NCI-H1694 treated with DMSO at 0.1 percent for 48 hours (cell line): ENCODE results near the gene MBNL2.

ENCODE experiments used
- DNase-seq: peaks from one replicate; lab custom pipeline; 2025; lab: John Stamatoyannopoulos, UW

MBNL2 gene

DNA sequence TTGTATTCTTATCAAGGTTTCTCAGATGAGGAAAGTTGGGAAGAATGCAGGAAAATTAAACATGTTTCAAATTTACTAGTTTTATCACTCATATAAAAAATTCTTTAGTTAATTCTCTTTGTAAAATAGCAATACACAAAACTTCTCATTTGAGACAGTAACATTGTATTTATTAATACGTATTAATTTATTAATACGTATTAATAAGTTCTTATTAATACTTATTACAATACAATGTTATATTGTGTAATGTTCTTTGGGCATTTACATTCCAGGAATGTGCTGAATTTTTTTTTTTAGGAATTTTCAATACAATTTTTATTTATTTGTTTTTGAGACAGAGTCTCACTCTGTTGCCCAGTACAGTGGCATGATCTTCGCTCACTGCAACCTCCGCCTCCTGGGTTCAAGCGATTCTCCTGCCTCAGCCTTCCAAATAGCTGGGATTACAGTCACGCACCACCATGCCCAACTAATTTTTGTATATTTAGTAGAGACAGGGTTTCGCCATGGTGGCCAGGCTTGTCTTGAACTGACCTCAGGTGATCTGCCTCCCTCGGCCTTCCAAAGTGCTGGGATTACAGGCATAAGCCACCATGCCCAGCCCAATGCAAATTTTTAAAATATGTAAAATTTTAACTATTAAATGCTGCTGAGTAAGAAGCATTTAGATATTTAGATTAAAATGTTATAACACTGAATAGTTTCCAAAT is 31.6 kb downstream of the MBNL2 start:
- DNase-seq, result no peak

DNA sequence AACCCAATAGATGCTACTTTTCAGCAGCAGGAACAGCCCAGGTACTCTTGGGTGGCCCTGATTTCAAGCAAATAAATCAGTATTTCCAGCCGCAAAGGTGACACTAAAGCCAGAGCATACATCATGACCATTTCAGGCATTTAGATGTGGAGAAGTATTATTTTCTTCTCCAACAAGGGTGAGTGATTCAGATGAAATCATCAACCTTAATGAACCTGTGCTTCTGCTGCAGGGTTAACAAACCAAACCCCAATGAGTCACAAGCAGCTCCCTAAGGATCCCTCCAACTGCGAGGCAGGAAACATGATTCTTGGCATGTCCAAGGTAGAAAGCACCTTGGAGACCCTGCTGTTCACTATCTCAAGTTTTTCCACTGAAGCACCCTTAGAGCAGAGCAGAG is 32.7 kb downstream of the MBNL2 start:
- DNase-seq, result no peak

DNA sequence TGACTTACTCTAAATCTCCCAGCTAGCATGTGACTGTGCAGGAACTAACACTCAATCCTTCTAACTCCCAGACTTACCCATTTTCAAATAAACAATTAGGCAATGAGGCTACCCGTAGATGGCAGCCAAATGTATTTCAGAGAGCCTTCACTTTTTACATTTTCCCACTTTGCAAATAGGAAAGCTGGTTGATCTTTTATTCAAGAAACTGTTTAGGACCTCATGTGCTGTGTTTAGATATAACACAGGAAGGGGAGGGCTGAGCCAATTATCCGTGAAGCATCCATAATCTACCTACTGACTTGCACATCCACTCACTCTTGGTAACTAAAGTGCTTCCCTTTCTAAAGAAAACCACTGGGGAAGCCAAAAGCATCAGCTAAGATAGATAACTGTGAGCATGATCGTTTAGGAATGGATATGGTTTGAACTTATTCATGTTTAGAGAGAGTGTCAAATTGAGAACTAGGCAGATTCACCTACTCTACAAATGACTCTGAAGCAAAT is 33.4 kb downstream of the MBNL2 start:
- DNase-seq, result no peak

DNA sequence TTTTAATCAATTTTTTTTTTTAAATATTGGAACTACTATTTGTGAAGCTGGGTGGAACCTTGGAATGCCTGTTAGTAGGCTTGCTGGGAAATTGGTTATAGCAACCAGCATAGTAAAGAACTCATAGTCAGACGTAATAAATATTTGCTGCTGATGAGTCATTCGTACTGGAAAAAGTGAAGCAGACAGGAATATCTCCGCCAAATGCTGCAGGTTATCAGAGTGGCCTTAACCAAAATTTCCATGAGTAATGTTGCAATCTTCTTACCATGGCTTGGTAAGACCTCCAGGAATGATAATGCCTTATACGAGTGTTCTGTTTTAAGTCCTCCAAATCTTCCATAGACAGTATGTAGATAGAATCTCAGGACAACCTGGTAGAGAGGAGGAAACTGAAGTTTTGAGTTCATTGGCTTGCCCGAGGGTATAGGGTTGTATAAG is 34.2 kb downstream of the MBNL2 start:
- DNase-seq, result no peak

DNA sequence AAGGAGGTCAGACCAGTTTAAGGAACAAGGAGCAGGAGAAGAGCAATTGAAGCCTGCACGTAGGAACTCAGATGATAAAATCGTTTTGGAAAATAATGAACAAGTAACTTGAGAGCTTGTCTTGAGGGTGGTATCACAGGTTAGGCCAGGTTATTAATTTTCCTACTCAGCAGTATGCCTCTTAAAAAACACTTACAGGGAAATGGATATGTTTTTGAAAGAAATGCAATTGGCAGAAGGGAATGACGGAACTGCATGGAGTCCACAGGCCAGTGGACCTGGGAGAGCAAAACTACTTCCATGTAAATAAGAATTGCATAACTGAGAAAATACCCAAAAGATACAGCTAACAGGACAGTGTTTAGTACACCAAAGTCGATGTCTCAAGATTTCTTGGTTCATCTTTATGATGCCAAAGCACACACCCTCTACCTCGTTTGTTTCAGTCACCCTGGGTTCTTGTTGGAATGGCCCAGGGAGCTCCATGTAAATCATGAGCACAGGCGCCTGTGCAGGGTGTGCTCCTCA is 35.2 kb downstream of the MBNL2 start:
- DNase-seq, result no peak

DNA sequence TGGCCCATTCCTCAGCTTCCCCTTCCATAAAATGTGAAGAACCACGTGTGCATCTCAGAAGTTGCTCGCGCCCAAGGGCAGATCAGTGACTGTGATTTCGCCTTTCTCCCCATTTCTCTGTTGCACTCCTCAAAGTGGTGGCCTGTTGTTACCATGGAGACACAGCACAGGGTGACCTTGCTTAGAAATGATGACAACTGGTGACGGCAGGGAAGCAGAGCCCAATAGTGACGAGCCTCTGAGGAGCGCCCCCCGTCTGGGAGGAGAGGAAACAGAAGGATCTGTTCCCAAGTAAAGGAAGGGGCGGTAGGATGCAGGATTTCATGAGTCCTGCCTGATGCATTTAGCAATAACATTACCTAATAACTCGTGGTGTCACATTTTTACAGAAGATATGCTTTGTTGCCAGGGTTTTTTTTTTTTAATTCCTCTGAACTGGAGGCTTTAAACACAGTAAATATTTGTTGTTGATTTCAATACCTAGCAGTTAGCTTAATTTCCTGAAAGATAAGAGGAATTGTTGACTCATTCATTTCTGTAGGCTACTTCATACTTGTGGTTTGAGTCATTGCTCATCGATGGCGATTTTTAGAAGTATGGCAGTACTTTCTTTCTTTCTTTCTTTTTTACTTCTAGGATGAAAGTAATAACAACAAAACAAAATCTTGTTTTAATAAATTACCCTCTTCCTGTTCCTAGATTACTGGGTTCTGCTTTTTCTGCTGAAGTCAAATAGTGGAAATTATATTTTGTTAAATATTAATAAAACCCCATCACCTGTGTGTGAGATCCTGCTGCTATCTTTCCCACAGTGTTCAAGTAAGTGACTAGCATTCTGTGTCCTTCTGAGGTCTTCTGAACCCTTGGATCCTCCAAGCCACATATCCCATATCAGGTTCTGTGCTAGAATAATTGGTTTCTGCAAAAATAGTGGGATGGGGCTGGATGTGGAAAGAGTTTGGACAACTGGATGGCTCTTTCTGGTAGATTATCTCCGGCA is 36.0 kb downstream of the MBNL2 start:
- no peak for DNase-seq

DNA sequence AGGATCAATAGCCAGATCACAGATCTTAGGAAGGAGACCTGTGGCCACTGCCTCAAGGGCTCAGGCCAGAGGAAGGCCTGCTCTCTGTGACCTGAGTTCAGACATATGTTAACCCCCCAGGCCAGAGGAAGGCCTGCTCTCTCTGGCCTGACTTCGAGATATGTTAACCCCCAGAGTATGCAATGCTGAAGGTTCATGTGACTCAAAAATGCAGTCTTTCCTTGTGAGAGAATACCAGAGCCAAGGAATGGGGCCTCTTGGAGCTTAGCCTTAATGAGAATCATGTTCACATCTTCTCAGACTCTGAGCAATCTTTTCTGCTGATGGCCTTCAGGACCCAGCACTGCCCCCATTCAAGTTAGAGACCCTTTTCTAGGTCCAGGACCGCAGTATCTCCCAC is 36.7 kb downstream of the MBNL2 start:
- DNase-seq, result no peak

DNA sequence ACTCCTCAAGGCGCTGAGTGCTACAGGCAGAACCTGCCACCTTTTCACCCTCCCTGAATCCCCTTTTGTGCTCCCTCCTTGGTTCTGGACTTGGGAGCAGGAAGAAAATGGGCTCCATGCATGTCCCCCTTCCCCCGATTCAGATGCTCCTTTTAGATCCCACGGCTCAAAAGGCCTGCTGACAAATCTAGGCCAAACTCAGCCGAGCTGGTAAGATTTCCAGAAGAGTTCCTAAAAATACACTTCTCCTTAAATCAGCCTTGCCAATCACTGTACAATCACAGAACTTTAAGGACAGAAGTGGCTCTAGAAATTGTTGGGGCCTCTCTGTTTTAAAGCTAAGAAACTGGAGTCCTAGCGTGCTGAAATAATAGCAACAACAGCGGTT is 37.3 kb downstream of the MBNL2 start:
- no peak for DNase-seq

DNA sequence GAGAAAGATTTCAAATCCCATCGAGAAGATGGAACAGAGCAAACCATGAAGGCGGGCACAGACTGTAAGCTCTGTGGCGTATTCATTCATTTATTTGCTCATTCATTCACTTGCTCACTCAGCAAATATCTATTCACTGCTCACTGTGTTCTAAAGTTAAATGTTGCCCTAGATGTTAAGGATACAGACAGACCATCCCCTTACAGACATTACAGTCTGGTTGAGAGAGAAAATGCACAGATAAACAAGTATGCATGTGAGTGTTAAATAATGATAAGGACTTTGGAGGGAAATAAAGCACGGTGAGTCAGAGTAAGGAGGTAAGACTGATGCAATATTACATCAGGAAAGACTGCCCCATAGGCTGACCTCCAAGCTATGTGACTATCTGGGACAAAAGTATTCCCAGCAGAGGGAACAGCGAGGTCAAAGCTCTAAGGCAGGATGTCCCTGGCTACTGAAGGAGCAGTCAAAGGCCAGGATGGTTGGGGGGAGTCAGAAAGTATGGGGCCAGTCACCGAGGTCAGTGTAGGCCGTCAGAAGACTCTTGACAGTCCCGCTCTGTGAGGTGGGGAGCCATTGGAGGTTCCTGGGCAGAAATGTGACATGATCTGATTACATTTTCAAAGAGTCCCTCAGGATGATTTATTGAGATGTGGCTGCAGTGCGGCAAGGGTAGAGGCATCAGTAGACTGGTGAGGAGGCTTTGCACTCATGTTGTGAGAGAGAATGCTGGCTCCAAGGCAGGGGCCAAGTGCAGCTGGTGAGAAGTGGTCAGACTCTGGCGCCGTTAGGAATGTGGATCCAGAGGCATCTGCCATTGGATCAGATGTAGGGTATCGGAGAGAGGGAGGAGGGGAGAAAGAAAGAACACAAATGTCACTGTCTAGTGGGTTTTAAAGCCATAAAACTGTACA is 37.9 kb downstream of the MBNL2 start:
- no peak for DNase-seq

DNA sequence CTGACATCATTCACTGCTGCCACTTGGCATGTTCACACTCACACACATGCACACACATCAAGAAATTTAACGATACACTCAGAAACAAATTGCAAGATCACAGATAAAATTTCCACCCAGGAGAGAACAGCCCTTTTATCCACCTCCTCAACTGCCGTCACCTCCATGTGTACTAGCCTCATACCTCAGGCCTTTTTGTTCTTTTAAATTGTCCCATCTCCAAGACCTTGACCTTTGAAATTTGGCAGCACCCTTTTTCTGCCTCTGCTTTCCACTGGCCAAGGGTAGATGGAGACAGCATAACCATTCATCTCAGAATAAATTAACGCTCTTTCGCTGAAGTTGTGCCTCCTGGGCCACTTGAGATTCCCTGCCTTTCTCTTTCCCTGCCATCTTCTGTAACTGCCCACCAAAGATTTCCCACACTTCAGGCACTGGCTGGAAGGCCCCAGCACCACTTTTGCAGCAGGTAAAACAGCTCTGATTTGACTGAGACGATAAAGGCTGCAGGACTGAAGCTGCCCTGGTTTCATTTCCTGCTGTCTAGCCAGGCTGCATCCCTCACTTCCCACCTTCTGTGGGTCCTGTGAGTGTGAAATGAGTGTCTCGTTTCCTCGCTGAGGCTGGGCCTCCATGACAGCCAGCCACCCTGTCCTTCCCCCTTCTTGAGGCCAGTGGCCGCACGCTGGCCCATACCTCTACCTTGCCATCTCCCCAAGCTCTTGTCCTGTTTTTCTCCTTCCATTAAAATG is 39.3 kb downstream of the MBNL2 start:
- no peak for DNase-seq

DNA sequence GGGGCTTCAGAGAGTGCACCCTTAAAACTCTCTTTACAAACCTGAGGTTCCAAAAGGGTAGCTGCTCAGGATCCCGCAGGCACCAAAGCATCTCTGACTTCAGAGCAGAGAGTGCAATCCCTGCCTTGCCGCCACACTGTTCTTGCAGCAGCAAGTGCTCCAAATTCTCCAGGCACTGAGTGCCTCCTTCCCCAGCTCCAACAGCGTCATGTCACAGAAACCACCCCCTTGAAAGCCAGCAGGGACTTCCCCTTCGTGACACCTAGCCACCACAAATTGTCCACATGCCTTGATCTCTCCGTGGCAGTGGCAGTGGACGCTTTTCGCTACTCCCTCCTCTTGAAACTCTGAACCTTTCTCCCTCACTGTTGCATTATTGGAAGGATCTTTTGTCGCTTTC is 39.9 kb downstream of the MBNL2 start:
- no peak for DNase-seq

DNA sequence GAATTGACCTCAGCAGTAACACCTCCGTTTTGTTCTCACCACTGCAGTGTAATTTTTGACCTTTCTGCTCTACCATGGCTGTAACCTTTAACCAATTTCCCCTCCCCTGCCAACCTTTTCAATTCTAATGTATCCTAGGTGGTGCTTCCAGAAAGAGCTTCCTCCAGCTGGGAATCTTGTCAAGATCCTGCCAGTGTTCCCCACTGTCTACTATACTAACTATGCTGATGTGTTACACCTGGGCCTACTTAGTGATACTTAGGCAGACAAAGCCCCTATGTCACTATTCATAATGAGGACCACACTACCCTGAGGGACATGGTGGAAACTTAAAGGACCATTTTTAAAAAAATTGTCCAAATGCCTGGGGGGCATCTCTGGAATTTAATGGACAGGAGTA is 41.0 kb downstream of the MBNL2 start:
- DNase-seq, result no peak

DNA sequence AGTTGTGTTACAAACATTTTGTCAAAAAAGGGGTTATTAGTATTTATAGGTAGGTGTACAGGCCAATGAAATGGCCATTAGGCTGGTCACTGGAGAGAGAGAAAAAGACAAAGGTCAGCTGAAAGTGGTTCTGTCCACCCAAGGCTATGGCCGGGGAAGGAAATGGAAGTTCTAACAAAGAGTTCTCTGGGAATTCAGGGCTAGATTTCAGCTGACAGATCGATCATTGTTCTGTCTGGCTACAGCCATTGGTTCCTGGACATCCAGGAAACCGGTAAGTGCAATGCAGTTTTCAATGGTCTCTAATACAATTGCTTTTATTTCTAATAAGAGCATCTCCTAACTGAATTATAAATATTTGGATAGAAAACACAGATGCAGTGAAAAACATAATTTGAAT is 42.5 kb downstream of the MBNL2 start:
- DNase-seq, result no peak

DNA sequence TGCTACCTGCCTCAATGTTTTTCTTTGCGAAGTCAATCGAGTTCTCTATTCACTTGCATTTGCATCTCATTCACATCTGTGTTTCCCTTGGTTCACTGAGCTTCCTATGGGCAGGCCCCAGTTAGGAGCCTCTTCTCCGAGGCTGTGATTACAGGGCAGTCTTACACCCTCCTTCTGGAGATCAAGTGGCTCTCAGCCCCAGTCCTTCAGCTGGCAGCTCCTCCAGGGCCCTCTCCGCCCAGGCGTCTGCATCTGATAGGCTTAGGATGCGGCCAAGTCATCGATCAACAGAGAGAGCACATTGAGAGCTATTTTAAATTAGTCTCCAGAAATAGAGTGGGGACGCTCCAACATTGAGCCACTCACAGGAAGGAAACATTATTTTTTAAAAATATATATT is 44.2 kb downstream of the MBNL2 start:
- no peak for DNase-seq

DNA sequence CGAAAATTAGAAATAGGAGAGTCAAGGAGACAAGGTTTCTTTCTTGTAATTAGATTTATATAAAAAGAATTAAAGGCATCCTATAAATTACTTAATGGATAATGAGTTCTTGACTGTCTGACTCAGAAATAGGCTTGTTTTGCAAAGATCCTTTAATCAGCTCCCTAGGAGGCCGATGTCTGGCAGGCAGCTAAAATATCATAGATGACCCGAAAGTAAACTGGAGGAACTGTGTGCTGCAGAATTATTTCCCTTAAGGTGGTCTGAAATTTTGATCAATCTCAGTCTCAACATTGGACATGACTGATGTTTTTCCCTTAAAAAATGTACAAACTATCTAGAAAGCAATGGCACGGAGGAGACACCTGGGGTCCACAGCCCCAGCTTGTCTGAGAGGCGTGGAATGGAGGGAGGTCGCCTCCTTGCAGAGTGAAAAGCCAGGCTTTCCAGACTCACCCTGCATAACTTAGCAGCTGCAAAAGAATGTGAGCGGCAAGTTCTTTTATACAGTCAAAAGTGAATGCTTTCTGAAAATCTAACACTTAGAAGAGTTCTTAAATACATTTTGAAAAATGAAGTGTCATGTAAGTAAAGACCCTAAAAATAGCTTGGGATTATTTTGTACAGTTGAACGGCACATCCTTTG is 44.8 kb downstream of the MBNL2 start:
- no peak for DNase-seq

DNA sequence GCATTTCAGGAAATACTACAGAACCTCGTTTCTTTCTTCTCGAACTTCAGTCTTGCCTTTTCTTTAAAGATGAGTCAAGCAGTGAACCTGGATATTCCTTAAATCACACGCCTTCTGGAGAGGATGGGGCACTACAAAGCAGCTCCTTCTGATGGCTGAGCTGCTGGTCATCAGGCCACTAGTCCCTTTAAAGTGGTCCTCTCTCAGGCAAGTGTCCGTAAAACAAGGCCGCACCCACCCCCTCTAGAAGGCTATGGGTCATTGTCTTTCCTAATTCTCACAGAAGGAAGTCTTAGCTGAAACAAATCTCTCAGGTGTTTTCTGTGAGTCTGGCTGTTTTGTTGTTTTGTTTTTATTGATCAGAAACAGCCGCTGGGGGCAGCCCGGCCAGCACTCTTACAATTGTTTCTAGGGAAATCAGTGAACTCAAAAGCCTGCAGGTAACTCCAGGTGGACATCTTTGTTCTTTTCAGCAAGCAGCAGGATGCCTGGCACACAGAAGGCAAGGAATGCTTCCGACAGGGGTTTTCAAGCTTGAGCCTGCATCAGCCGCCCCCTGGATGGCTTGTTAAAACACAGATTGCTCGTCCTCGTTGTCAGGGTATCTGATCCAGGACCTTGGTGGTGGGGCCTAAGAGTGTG is 45.4 kb downstream of the MBNL2 start:
- no peak for DNase-seq

DNA sequence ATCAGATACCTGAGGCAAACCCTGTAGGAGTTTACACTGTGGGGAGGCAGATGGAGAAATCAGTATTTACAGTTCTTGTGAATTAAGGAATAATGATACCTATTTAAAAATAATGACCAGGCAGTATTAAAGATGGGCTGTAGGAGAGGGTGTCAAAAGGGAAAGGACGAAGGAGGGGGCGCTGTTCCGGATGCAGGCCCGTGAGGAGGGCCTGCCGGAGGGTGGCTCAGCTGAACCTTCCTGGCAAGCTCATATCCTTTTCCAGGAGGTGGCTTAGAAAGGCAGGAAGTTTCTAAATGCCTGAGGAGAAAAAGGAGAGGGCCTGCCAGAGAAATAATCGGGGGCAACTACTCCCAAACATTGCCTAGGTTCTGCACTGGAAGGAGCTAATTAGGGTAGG is 46.6 kb downstream of the MBNL2 start:
- DNase-seq, result no peak

DNA sequence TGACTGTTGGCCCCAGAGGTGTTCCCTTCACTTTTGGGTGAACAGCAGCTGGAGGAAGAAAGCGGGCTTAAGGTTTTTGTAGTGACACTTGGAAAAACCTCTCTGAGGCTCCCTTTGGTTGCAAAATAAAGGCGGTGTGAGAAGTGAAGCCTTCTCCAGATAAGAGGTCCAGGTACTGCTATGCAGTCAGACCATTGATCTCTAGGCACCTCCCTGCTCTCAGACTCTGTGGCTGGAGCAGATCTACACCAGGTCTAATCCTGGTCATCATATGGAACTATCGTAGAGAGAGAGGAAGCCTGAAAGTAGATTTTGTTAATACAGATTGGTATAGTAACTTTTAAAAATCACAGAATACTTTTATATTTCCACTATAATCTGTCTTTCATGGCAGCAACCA is 47.5 kb downstream of the MBNL2 start:
- DNase-seq, result no peak

DNA sequence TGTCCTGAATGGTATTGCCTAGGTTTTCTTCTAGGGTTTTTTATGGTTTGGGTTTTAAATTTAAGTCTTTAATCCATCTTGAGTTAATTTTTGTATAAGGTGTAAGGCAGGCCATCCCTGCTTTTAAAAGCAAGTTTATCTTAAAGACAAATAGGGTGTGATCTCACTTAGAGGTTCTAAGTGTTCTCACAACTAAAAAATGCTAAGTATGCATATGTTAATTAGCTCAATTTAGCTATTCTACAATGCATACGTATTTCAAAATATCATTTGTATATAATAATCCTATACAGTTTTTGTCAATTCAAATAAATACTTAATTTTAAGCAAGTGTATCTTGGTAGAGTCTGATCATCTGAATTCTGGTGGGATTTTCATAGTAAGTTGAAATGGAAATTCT is 50.4 kb downstream of the MBNL2 start:
- no peak for DNase-seq

DNA sequence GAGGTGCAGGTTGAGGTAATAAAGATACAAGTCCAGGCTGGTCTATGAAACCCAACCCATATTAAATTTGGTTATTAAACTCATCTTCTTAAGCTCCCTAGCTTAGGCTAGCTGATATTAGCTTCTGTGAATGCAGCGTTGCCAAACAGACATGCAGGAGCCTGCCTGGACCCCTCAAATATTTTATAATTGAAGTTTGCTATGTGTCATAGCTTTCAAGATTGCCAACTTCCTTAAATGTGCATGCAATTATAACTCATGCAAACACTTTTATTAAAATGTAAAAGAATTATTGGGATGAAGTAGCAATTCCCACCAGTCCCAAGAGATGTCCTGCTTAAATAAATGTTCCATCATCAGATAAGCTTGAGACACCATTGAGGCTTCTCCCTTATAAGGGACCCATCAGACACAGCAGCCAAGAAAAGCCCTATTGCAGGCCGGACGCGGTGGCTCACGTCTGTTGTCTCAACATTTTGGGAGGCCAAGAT is 51.3 kb downstream of the MBNL2 start:
- no peak for DNase-seq
